Vagina (tissue), 2 donors: ENCODE results near the gene CYTIP.

ENCODE experiments used
- POLR2A ChIP-seq, 2 donors: fragments of 450-650 bp; IDR thresholded peaks; one replicate each; pipeline ENCODE4 v1.6.1; 2017; ENCODE audit warnings: antibody characterized with exemption in 2 of 2, mild to moderate bottlenecking in 2 of 2, moderate library complexity in 2 of 2
- POLR2AphosphoS5 ChIP-seq, 2 donors: sonication (generic); formaldehyde crosslinking; IDR thresholded peaks; one replicate each; pipeline ENCODE4 v1.9.0; 2017; ENCODE audit warnings: antibody characterized with exemption in 2 of 2, mild to moderate bottlenecking in 2 of 2, low read depth in 1 of 2; ENCODE audit not compliant: insufficient read depth in 1 of 2
- TF ChIP-seq, protein P1 (sequence below), 3 experiments: fragments of 450-650 bp in 2 of 3; fragments of 200-600 bp in 1 of 3; sonication (generic) in 1 of 3; IDR thresholded peaks; one replicate each; pipeline ENCODE4 v1.5.1; 2017 to 2019; ENCODE audit warnings: antibody characterized with exemption in 3 of 3, mild to moderate bottlenecking in 2 of 3, moderate library complexity in 2 of 3

DNA sequence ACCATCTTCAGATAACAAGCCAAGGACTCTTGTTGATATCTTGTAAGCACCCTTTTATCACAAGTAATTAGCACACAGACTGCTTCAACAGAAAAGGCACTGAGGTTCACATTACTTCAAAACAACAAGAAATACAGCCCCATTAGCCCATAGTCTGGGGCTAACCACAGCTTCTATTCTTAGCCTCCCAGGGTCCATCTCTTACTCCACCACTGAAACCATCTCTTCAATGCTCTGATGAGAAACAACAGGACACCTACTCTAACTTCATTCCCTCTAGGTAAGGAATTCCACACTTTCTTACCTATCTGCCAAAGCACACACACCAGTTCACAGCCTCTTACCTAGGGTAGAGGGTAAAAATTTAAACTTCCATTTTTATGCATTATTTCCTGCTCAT, 26.4 kb upstream of the CYTIP start:
- TF ChIP-seq, protein P1, sequence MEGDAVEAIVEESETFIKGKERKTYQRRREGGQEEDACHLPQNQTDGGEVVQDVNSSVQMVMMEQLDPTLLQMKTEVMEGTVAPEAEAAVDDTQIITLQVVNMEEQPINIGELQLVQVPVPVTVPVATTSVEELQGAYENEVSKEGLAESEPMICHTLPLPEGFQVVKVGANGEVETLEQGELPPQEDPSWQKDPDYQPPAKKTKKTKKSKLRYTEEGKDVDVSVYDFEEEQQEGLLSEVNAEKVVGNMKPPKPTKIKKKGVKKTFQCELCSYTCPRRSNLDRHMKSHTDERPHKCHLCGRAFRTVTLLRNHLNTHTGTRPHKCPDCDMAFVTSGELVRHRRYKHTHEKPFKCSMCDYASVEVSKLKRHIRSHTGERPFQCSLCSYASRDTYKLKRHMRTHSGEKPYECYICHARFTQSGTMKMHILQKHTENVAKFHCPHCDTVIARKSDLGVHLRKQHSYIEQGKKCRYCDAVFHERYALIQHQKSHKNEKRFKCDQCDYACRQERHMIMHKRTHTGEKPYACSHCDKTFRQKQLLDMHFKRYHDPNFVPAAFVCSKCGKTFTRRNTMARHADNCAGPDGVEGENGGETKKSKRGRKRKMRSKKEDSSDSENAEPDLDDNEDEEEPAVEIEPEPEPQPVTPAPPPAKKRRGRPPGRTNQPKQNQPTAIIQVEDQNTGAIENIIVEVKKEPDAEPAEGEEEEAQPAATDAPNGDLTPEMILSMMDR (IDR thresholded peaks at IDR 0.05), result no peak
- TF ChIP-seq POLR2A (IDR thresholded peaks at IDR 0.05), result no peak
- no peak for TF ChIP-seq POLR2AphosphoS5 (IDR thresholded peaks at IDR 0.05; ENCODE audit: insufficient read depth in 1 of 2, low read depth in 1 of 2)
